ENCODE data around the gene LAMTOR5.
"Not testable (repeated sequence)": the region's sequence is repeated elsewhere in the genome, so short reads cannot be mapped to it uniquely, and the experiment has no call there.

The LAMTOR5 gene

DNA sequence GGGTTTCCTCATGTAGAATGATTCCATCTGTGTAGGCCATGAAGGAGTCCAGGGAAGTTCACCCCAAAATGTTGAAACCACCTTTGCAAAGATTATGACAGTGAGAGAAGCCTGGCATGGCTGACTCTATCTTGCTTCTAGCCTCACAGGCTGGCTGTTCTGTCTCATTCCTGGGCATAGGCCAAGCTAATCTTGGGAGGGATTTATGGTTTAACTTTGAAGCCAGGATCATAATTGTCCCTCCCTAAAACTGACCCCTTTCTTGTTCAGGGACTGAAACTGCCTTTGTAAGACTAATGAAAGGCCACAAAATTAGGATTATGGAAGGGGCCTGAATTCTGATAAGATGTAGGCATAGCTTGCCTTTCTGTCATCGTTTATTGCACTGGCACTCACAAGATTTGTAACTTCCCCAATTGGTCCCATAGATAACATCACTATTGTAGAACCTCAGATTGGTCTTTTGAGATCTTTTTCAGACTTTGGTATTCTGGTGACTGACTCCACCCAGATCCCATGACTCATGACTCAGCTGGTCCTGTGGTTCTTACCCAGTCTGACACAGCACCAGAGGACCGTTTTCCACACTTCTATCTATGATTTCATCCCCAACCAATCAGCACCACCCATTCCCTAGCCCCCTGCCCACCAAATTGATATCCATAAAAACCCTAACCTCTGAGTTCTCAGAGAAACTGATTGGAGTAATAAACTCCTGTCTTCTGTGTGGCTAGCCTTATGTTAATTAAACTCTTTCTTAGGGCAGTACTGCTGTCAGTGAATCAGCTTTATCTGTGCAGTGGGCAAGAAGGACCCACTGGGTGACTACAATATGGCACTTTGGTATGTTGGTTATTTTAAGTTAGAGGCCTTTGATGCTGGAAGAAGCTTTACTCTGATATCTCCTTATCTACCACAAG is 13.6 kb upstream of the LAMTOR5 start:
- Histone ChIP-seq H3K27me3 (no peaks in the 10 kb centered on the region; the same call in 1 of the 2 replicates), H3K36me3 (no peaks in the 10 kb centered on the region), H3K4me1 (no peaks in the 10 kb centered on the region), H3K9me3 (no peaks in the 10 kb centered on the region), H3K4me3 (ENCODE audit: low read depth, low read length) (no peak overlapping the region)
- no peak for DNase-seq
- TF ChIP-seq, protein P1, sequence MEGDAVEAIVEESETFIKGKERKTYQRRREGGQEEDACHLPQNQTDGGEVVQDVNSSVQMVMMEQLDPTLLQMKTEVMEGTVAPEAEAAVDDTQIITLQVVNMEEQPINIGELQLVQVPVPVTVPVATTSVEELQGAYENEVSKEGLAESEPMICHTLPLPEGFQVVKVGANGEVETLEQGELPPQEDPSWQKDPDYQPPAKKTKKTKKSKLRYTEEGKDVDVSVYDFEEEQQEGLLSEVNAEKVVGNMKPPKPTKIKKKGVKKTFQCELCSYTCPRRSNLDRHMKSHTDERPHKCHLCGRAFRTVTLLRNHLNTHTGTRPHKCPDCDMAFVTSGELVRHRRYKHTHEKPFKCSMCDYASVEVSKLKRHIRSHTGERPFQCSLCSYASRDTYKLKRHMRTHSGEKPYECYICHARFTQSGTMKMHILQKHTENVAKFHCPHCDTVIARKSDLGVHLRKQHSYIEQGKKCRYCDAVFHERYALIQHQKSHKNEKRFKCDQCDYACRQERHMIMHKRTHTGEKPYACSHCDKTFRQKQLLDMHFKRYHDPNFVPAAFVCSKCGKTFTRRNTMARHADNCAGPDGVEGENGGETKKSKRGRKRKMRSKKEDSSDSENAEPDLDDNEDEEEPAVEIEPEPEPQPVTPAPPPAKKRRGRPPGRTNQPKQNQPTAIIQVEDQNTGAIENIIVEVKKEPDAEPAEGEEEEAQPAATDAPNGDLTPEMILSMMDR (IDR thresholded peaks at IDR 0.05; ENCODE audit: low read depth, low read length) = no peak

DNA sequence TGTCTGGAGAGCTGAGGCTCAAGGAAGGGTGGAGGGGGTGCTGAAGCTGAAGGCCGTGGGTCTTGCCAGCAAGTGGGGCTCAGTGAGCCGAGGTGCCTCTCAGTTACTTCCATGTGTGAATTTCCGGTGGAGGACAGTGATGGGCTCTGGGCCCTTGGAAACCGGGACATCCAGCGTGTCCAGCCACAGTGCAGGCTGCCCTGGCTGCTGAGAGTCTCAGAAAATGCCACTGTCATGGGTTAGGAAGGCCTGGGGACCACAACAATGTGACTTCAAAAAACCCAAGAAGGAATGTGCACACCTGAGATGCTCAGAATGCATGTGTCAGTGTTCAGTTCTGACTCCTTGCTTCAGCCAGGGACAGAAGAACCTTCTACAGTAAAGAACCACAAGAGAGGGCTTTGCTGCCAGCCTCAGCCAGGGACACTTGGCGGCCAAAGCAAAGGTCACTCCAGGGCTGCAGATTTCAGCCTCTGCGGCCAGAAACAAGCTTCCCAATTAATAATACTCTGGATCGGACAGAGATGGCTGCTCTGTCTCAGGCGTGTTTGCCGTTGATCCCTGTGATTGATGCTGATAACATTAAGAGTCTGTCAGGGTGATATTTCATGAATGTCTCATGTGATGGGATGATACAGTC is 12.6 kb upstream of the LAMTOR5 start:
- H3K27me3 ChIP-seq = no peaks in the 10 kb centered on the region; the same call in 1 of the 2 replicates
- TF ChIP-seq, protein P1 (IDR thresholded peaks at IDR 0.05; ENCODE audit: low read depth, low read length) = no peak
- no peaks in the 10 kb centered on the region for H3K4me1 ChIP-seq
- no peaks in the 10 kb centered on the region for H3K36me3 ChIP-seq
- H3K9me3 ChIP-seq = no peaks in the 10 kb centered on the region
- no peak for DNase-seq
- H3K4me3 ChIP-seq (ENCODE audit: low read depth, low read length) = no peak overlapping the region

DNA sequence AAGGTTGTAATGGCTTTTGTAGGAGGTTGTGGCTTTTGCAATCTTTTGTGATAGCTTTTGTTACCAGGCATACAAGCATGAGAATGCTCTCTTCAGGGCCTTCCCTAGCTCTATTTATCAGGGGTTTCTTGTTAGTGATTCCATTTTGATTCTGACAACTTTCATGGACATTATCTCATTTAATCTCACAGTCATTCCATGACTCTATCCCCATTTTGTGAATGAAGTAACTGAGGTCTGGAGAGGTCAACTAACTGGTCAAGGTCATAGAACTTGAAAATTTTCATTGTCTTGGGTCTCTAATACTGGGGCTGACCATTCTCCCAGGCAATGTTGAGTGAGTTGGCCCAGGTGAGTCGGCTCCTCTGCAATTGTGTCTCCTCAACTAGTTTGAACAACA is 11.2 kb upstream of the LAMTOR5 start:
- TF ChIP-seq, protein P1 (IDR thresholded peaks at IDR 0.05; ENCODE audit: low read depth, low read length) = no peak

DNA sequence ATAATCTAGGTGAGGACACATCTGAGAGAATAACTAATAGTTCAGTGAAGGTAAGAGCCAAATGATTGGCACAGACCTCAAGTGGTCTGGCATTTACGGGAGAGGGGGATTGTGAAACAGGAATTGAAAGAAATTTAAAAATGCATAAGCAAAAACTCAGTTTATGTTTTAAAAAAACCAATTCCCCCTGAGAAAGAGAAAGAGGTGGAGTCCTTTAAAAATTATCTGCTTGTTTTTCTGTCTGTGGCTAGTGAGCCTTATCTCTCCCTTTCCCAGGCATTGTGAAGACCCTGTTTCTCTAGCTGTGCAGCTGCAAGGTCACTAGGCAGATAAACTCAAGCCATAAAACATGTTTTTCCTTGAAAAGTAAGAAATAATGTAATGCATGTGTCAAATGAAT is 5.6 kb upstream of the LAMTOR5 start:
- H3K9me3 ChIP-seq; H3K27me3 ChIP-seq; DNase-seq; H3K36me3 ChIP-seq; H3K4me3 ChIP-seq (ENCODE audit: low read depth, low read length): not testable (repeated sequence)
- peaks cover 10% of the 10 kb centered on the region for H3K4me1 ChIP-seq

More for the DNA sequence above, 11.2 kb upstream of the LAMTOR5 start:
- Histone ChIP-seq H3K4me3 (ENCODE audit: low read depth, low read length) (no peak overlapping the region), H3K4me1 (no peaks in the 10 kb centered on the region; the same call in 1 of the 2 replicates), H3K9me3 (no peaks in the 10 kb centered on the region), H3K36me3 (no peaks in the 10 kb centered on the region), H3K27me3 (no peaks in the 10 kb centered on the region; the same call in 1 of the 2 replicates)
- DNase-seq = no peak

DNA sequence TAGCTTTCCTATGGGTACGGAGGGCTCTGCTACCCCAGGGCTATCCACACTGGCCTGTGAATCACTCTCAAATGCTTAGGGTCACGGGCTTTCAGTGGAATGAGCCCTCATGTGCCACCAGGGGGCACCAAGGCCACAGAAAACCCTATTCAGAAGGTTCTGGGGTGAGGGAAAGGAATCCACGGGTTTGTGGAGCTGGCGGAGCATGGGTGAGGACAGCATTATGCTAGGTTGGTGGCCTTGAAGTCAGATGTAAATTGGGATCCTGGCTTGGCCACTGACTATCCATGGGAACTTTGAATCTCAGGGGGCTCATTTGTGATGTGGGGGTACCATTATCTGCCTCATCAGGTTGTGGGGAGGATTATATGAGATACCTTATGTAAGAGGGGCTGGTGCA is 5.1 kb upstream of the LAMTOR5 start:
- H3K36me3 ChIP-seq = no peaks in the 10 kb centered on the region
- DNase-seq = peak; percentile 83
- H3K4me3 ChIP-seq (ENCODE audit: low read depth, low read length) = no peak overlapping the region
- H3K4me1 ChIP-seq = peaks cover 10% of the 10 kb centered on the region
- H3K27me3 ChIP-seq = no peaks in the 10 kb centered on the region; the same call in 1 of the 2 replicates
- TF ChIP-seq, protein P1 (IDR thresholded peaks at IDR 0.05; ENCODE audit: low read depth, low read length) = peak; percentile 97
- H3K9me3 ChIP-seq = no peaks in the 10 kb centered on the region

DNA sequence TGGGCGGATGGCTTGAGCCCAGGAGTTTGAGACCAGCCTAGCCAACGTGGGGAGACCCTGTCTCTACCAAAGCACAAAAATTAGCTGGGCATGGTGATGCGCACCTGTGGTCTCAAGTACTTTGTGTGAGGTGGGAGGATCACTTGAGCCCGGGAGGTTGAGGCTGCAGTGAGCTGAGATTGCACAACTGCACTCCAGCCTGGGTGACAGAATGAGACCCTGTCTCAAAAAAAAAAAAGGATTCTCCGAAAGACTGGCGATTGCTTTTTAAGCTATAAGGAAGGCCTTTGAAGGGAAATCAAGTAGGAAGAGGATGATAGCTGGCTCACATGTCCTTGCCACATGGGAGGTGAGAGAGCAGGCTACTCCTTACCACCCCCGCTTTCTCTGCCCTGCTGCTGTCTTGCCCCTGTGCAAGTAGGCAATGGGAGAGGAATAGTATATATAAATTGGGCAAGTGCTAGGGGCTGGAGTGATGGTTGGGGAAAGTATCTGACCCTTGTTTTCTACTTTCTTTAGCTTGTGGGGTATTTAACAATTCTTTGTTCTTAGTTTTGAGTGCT is 3.8 kb upstream of the LAMTOR5 start:
- H3K27me3 ChIP-seq = no peaks in the 10 kb centered on the region; the same call in 1 of the 2 replicates
- H3K9me3 ChIP-seq = no peaks in the 10 kb centered on the region
- TF ChIP-seq, protein P1 (IDR thresholded peaks at IDR 0.05; ENCODE audit: low read depth, low read length) = no peak
- peaks cover 10% of the 10 kb centered on the region for H3K4me1 ChIP-seq
- no peak overlapping the region for H3K4me3 ChIP-seq (ENCODE audit: low read depth, low read length)
- DNase-seq = no peak
- no peaks in the 10 kb centered on the region for H3K36me3 ChIP-seq

All from BE2C (cell line).